Heart left ventricle (tissue), 16 donors: Measurements from ENCODE around the gene AGA. TPM values are rescaled to one million over a fixed set of nuclear protein-coding genes. Genes with fewer than 3 reads are reported as not detected.

ENCODE experiments used
- ATAC-seq, 4 donors: fragments of 200-7000 bp; cut with Tn5 transposase; one replicate each; pipeline ENCODE4 v1.9.1; 2020 to 2022; ENCODE audit warnings: moderate library complexity in 4 of 4, mild to moderate bottlenecking in 3 of 4, moderate number of reproducible peaks in 1 of 4
- DNase-seq, 5 donors: peaks; one replicate each; pipeline ENCODE4 v3.0.0-alpha.2; 2020
- H3K27ac ChIP-seq, 12 donors: fragments of 200-600 bp; sonication (generic) in 4 of 12; one replicate each; pipeline versions ENCODE4 v1.5.0 to v1.8.0; 2016 to 2022; ENCODE audit warnings: mild to moderate bottlenecking in 2 of 12
- H3K27me3 ChIP-seq, 9 donors: fragments of 200-600 bp; sonication (generic) in 2 of 9; one replicate each; pipeline versions ENCODE4 v1.5.1 to v1.8.0; 2016 to 2022; ENCODE audit warnings: mild to moderate bottlenecking in 3 of 9
- H3K36me3 ChIP-seq, 9 donors: fragments of 200-600 bp; sonication (generic) in 2 of 9; one replicate each; pipeline versions ENCODE4 v1.5.0 to v1.8.0; 2018 to 2022; ENCODE audit warnings: mild to moderate bottlenecking in 2 of 9
- H3K4me1 ChIP-seq, 12 donors: fragments of 200-600 bp; sonication (generic) in 4 of 12; one replicate each; pipeline versions ENCODE4 v1.5.0 to v1.8.0; 2016 to 2022; ENCODE audit warnings: mild to moderate bottlenecking in 3 of 12
- H3K4me3 ChIP-seq, 12 donors: fragments of 200-600 bp; sonication (generic) in 4 of 12; one replicate each; pipeline versions ENCODE4 v1.5.0 to v1.8.0; 2017 to 2022; ENCODE audit warnings: mild to moderate bottlenecking in 9 of 12, moderate library complexity in 4 of 12
- H3K9me3 ChIP-seq, 12 donors: fragments of 200-600 bp; sonication (generic) in 4 of 12; one replicate each; pipeline versions ENCODE4 v1.5.0 to v1.8.0; 2016 to 2022; ENCODE audit warnings: mild to moderate bottlenecking in 1 of 12
- CTCF ChIP-seq, 12 donors: fragments of 200-600 bp; sonication (generic) in 4 of 12; IDR thresholded peaks; one replicate each; pipeline versions ENCODE4 v1.5.0 to v1.8.0; 2018 to 2022; ENCODE audit warnings: antibody characterized with exemption in 12 of 12, mild to moderate bottlenecking in 5 of 12
- POLR2A ChIP-seq, 2 donors: fragments of 450-650 bp; IDR thresholded peaks; one replicate each; pipeline ENCODE4 v1.6.1; 2017; ENCODE audit warnings: antibody characterized with exemption in 2 of 2, mild to moderate bottlenecking in 2 of 2, moderate library complexity in 2 of 2
- WGBS, 4 donors: extraction: QIAGEN DNeasy Blood & Tissue Kit in 2 of 4; methylation state at CpG; one replicate each; pipeline versions ENCODE4 v1.1.5 to v1.1.7; 2013 to 2018; 5-methylcytosine and 5-hydroxymethylcytosine counted together
- intact Hi-C, 10 donors: fragments of 100-400 bp; cut with DNase I; formaldehyde crosslinking; loops; one replicate each; pipeline versions ENCODE4 v1.11.1 to v1.14.2; 2022
- polyA plus RNA-seq, 2 donors: library from polyadenylated mRNA; stranded (reverse); fragments of 200-250 nt; gene quantifications; one replicate each; pipeline ENCODE4 v1.2.3, GENCODE V29; 2013
- total RNA-seq, 9 donors: library from RNA; depleted of rRNA in 2 of 9; stranded (reverse); fragments of >200 nt in 2 of 9; fragmentation: NEBNext Ultra II Directional in 3 of 9; extraction: Animal tissue kit (Norgen Biotek cat#: 25700) in 3 of 9; gene quantifications; one replicate each; pipeline versions ENCODE4 v1.1.0 to v1.2.4, GENCODE V29; 2016 to 2023
- donor health status: ischemic (EF 13 %, LVEDD 7.1; RV severe dilation, severe dysfunction).
- donor health status: healthy with polysubstance abuse.
- donor health status: DM: no; HTN: yes; CAD: no.
- donor health status: DM: no; HTN: no; CAD: no.
- donor health status: ischemic (EF 25% LVEDD 6.9; RV normal size, moderate dysfunction).
- donor health status: ischemic (EF 25% LVEDD 5.7; RV mildly dilated, moderate dysfunction).
- donor health status: healthy.
- donor health status: DM: yes; HTN: yes; CAD: no.
- donor health status: ischemic (EF 35%, LVEDD 5.7; RV mildly dilated, moderate dysfunction).
- donor health status: nonischemic (EF 11% LVEDD 7.7; RV severe dilation, severe dysfunction).
- donor health status: DM: yes; HTN: yes; CAD: no.
- donor health status: PGD.
- donor health status: ischemic (EF 29% LVEDD 5.4; RV normal size, mild dysfunction).
- donor health status: nonischemic (EF 23%, LVEDD 6.1; RV moderate dilation, normal function).

Gene AGA
- total and polyA plus RNA-seq, 11 donors = 3.8 to 13.4 (median 8.0) TPM

GRCh38 chr4:177446586-177446985, 4.3 kb upstream of the AGA start:
- ATAC-seq = no peak

GRCh38 chr4:177444911-177445736, 2.9 kb upstream of the AGA start:
- TF ChIP-seq CTCF (IDR thresholded peaks at IDR 0.05) (no peak), POLR2A (IDR thresholded peaks at IDR 0.05) (no peak)
- H3K9me3 ChIP-seq = no peaks in the 10 kb centered on the region
- H3K27ac ChIP-seq = peak overlapping the region in 1 of 12 donors; percentile 31
- no peaks in the 10 kb centered on the region for H3K36me3 ChIP-seq
- intact Hi-C loops = loop anchor here in 1 of 10 donors (5.0 kb wide), 1 partner anchor 1128 kb away; the partner anchor contains the start of gene SPCS3
- WGBS, 4 donors = 81 to 94% (median 91%) methylated on average over 26 of the region's 26 CpGs
- ATAC-seq = no peak
- H3K4me3 ChIP-seq = peak overlapping the region in 2 of 12 donors; percentile 9 to 27
- no peaks in the 10 kb centered on the region for H3K27me3 ChIP-seq
- no peak for DNase-seq
- peaks cover 0 to 16% (median 7%) of the 10 kb centered on the region in 12 donors for H3K4me1 ChIP-seq

More at GRCh38 chr4:177446586-177446985, 4.3 kb upstream of the AGA start:
- no peak for DNase-seq
- no peaks in the 10 kb centered on the region for H3K27me3 ChIP-seq
- H3K27ac ChIP-seq = no peak overlapping the region
- peaks cover 0 to 9% (median 2%) of the 10 kb centered on the region in 12 donors for H3K4me1 ChIP-seq
- no peaks in the 10 kb centered on the region for H3K36me3 ChIP-seq
- H3K4me3 ChIP-seq = no peak overlapping the region
- intact Hi-C loops = no loop called here
- 70 to 87% (median 83%) methylated on average over 2 of the region's 2 CpGs for whole genome bisulfite sequencing, 4 donors
- H3K9me3 ChIP-seq = no peaks in the 10 kb centered on the region
- TF ChIP-seq POLR2A (IDR thresholded peaks at IDR 0.05) = no peak
- TF ChIP-seq CTCF (IDR thresholded peaks at IDR 0.05) = no peak

GRCh38 chr4:177441061-177441802, 1.0 kb downstream of the AGA start:
- intact Hi-C loops = loop anchor here in 1 of 10 donors (5.0 kb wide), 1 partner anchor 1124 kb away; the partner anchor contains the start of gene SPCS3
- Histone ChIP-seq H3K27me3 (no peaks in the 10 kb centered on the region), H3K4me3 (peak overlapping the region; percentile 28 to 87 (median 73)), H3K36me3 (peaks cover 0 to 27% (median 23%) of the 10 kb centered on the region in 9 donors), H3K9me3 (no peaks in the 10 kb centered on the region), H3K4me1 (peaks cover 0 to 16% (median 7%) of the 10 kb centered on the region in 12 donors), H3K27ac (peak overlapping the region; percentile 88 to 97 (median 94))
- no peak for TF ChIP-seq POLR2A (IDR thresholded peaks at IDR 0.05)
- no peak for TF ChIP-seq CTCF (IDR thresholded peaks at IDR 0.05)
- no peak for ATAC-seq
- DNase-seq = peak in 1 of 5 donors; percentile 32
- WGBS, 4 donors = 68 to 75% (median 70%) methylated on average over 12 of the region's 12 CpGs

- H3K36me3 ChIP-seq = peaks cover 0 to 66% (median 52%) of the 10 kb centered on the region in 9 donors
- intact Hi-C loops = no loop called here
- H3K4me3 ChIP-seq = no peak overlapping the region
- no peak for DNase-seq
- ATAC-seq = no peak
- TF ChIP-seq POLR2A (IDR thresholded peaks at IDR 0.05) = no peak
- H3K4me1 ChIP-seq = peaks cover 0 to 7% (median 4%) of the 10 kb centered on the region in 12 donors
- 91 to 97% (median 95%) methylated on average over 7 of the region's 7 CpGs for WGBS, 4 donors
- no peaks in the 10 kb centered on the region for H3K27me3 ChIP-seq
- H3K9me3 ChIP-seq = no peaks in the 10 kb centered on the region
- no peak overlapping the region for H3K27ac ChIP-seq
These were observed 5.8 kb downstream of the AGA start for GRCh38 chr4:177436456-177436855.
